Caki2 (cell line): Measurements from ENCODE around the gene UQCRHL. TPM values are rescaled to one million over a fixed set of nuclear protein-coding genes. Genes with fewer than 3 reads are reported as not detected.

Source experiments
- DNase-seq: peaks from one replicate; pipeline ENCODE4 v3.0.0-alpha.2; 2015; ENCODE audit warnings: low read depth
- in situ Hi-C: cut with HindIII; loops from 2 replicates; pipeline ENCODE4 v1.10.0; 2016; ENCODE audit warnings: low sequenced_read_pairs, low pct_unique_long_range_greater_than_20kb, mixed read lengths
- total RNA-seq: library from RNA; depleted of rRNA; stranded (reverse); fragments of >200 nt; shearing (Covaris generic); gene quantifications from 2 replicates; pipeline ENCODE4 v1.2.3, GENCODE V29; 2014; ENCODE audit warnings: low replicate concordance; rRNA removed

UQCRHL gene
- total RNA-seq, 1 experiment from 2014 or later = 4.0 TPM

GRCh38 chr1:15767941-15768340 lies 39.5 kb downstream of the UQCRHL start:
- in situ Hi-C loops = no loop called here
- no peak for DNase-seq

GRCh38 chr1:15765495-15766194 lies 41.8 kb downstream of the UQCRHL start:
- in situ Hi-C loops = no loop called here
- DNase-seq = peak; percentile 62

GRCh38 chr1:15764890-15765289 lies 42.6 kb downstream of the UQCRHL start:
- in situ Hi-C loops = no loop called here
- DNase-seq = no peak

- DNase-seq = peak; percentile 41
- in situ Hi-C loops = no loop called here
These were observed 43.1 kb downstream of the UQCRHL start for GRCh38 chr1:15764269-15764764.

- in situ Hi-C loops = no loop called here
- DNase-seq = no peak
These were observed 44.9 kb downstream of the UQCRHL start for GRCh38 chr1:15762546-15762945.

- DNase-seq = no peak
- in situ Hi-C loops = no loop called here
These were observed 45.9 kb downstream of the UQCRHL start for GRCh38 chr1:15761366-15762128.

- no peak for DNase-seq
- in situ Hi-C loops = no loop called here
These were observed 46.8 kb downstream of the UQCRHL start for GRCh38 chr1:15760520-15761211.

- in situ Hi-C loops = no loop called here
- DNase-seq = no peak
These were observed 48.3 kb downstream of the UQCRHL start for GRCh38 chr1:15758953-15759661.

- no peak for DNase-seq
- in situ Hi-C loops = no loop called here
These were observed 49.0 kb downstream of the UQCRHL start, which contains the start of gene FBLIM1 for GRCh38 chr1:15758343-15758931. Gene FBLIM1, plus strand, starts transcription at chr1:15758795. Its CDS starts 6,189 bp downstream, at chr1:15764984.

GRCh38 chr1:15757575-15758342 lies 49.7 kb downstream of the UQCRHL start:
- in situ Hi-C loops = no loop called here

More at GRCh38 chr1:15757575-15758342, 49.7 kb downstream of the UQCRHL start:
- DNase-seq = no peak

Other genes with a start within 250 kb of the UQCRHL start
- 0.09 and 0.10 TPM in 2 replicates for gene AGMAT, start 222.6 kb downstream of the UQCRHL start, total RNA-seq
- 0.98 and 4.3 TPM in 2 replicates for gene DDI2, start 190.2 kb downstream of the UQCRHL start, total RNA-seq
- gene PLEKHM2, start 123.3 kb downstream of the UQCRHL start, total RNA-seq = 39.8 and 53.5 TPM in 2 replicates
- 0.07 and 1.0 TPM in 2 replicates for gene SLC25A34, start 71.4 kb downstream of the UQCRHL start, total RNA-seq
- not detected in 2 replicates for gene TMEM82, start 65.2 kb downstream of the UQCRHL start, total RNA-seq
- 7.0 and 9.3 TPM in 2 replicates for gene FBLIM1, start 48.9 kb downstream of the UQCRHL start, total RNA-seq
- 6.9 and 9.3 TPM in 2 replicates for gene SPEN, start 40.1 kb upstream of the UQCRHL start, total RNA-seq
- gene ZBTB17, start 168.5 kb upstream of the UQCRHL start, total RNA-seq = 20.5 and 26.5 TPM in 2 replicates
- gene SRARP, start 196.6 kb upstream of the UQCRHL start, total RNA-seq = not detected in 2 replicates
- gene HSPB7, start 210.4 kb upstream of the UQCRHL start, total RNA-seq = not detected in 2 replicates
- gene CLCNKA, start 214.4 kb upstream of the UQCRHL start, total RNA-seq = not detected in 2 replicates
- gene CLCNKB, start 236.1 kb upstream of the UQCRHL start, total RNA-seq = not detected in 2 replicates